ENCODE data around the gene RAD51AP1. TPM values are rescaled to one million over a fixed set of nuclear protein-coding genes. Genes with fewer than 3 reads are reported as not detected.
A peak's percentile ranks its signal among the peaks of the same experiment; 100 is the strongest.

RAD51AP1 gene
- total and polyA plus RNA-seq, 2 of the 8 experiments (the other 6 are each of a cell fraction or from before 2014, with no cell fraction given), result 29.7 to 48.3 TPM

DNA sequence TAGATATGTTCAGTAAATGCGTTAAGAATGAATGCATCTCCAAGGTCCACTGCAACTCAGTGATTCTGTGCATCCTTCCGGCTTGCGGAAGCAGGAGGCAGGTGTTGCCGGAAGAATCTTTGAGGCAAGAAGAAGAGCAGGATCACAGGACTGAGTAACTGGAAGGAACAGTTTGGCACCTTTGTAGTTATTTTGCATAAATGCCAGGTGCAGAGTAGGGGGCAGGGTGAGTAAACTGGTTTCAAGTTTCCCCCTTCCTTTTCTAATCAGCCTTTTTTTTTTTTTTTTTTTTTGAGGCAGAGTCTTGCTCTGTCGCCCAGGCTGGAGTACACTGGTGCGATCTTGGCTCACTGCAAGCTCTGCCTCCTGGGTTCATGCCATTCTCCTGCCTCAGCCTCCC lies 45.6 kb downstream of the RAD51AP1 start:
- no peak overlapping the region for H4K91ac ChIP-seq (replicated peaks; ENCODE audit: insufficient read length, low read length)
- FAIRE-seq (no peak), DNase-seq (ENCODE audit: low read depth in 1 of 2, low spot score in 2 of 2) (peak in 1 of 2 experiments; percentile 34)
- CTCF ChIA-PET (ENCODE audit: partially characterized antibody), result interaction anchor here (1.3 to 3.9 kb wide), 2 partner anchors 10 to 20 kb away, joined by 3 to 13 read pairs; no protein-coding TSS in a partner anchor
- H3K4ac ChIP-seq (replicated peaks; ENCODE audit: insufficient read length, low read depth, low read length), result no peak overlapping the region
- H3K4me2 ChIP-seq (ENCODE audit: insufficient read depth in 1 of 2, low read depth in 2 of 2, low read length in 2 of 2), result no peak overlapping the region
- TF ChIP-seq NANOG (IDR thresholded peaks at IDR 0.05; ENCODE audit: insufficient read depth, low read depth, low read length, poor library complexity, severe bottlenecking) (no peak), TCF12 (IDR thresholded peaks at IDR 0.05; ENCODE audit: low read depth, low read length) (0 out of 2 replicates have a peak, but pooled peaks have one; percentile 81), SP1 (IDR thresholded peaks at IDR 0.05; ENCODE audit: low read depth, low read length) (0 out of 2 replicates have a peak, but pooled peaks have one; percentile 31)
- H2AFZ ChIP-seq (ENCODE audit: low read length), result no peak overlapping the region
- no peak overlapping the region for H3K56ac ChIP-seq (replicated peaks; ENCODE audit: insufficient read length, low read depth, low read length)
- H4K8ac ChIP-seq (ENCODE audit: extremely low read depth, insufficient read depth, low read length), result no peak overlapping the region
- H3K4me3 ChIP-seq (ENCODE audit: extremely low read depth in 1 of 4, insufficient read depth in 2 of 4, low read depth in 3 of 4, low read length in 4 of 4), result peak overlapping the region in 1 of 4 experiments; percentile 3; a peak in 1 of 8 replicates
- WGBS, 2 experiments (ENCODE audit: extremely low coverage in 1 of 2, insufficient coverage in 1 of 2, insufficient read length in 1 of 2, insufficient replicate concordance in 2 of 2, low coverage in 1 of 2, low lambda C conversion rate in 2 of 2, missing lambda C conversion rate in 1 of 2), result 93% methylated on average over 4 of the region's 6 CpGs; no CpG with 5 or more reads in 1 of the 2 experiments
- no peaks in the 10 kb centered on the region; a peak in 1 of 7 replicates for H3K27me3 ChIP-seq (replicated peaks in 1 of 4; ENCODE audit: control insufficient read depth in 3 of 4, extremely low read depth in 1 of 4, insufficient read depth in 3 of 4, low read length in 3 of 4)
- no peaks in the 10 kb centered on the region for H3K9me3 ChIP-seq (ENCODE audit: insufficient read depth in 2 of 2, low read depth in 1 of 2, low read length in 1 of 2)
- H3K18ac ChIP-seq (ENCODE audit: extremely low read depth, low read length), result no peak overlapping the region
- no peaks in the 10 kb centered on the region for H3K79me1 ChIP-seq (ENCODE audit: low read depth, low read length)
- no peaks in the 10 kb centered on the region for H3K23me2 ChIP-seq (ENCODE audit: low read depth, low read length)
- no peak overlapping the region for H4K5ac ChIP-seq (ENCODE audit: insufficient read length, low read depth, low read length)
- H3K36me3 ChIP-seq (ENCODE audit: control insufficient read depth in 2 of 4, insufficient read depth in 4 of 4, low read length in 3 of 4), result no peaks in the 10 kb centered on the region
- no peak overlapping the region for H2BK12ac ChIP-seq (ENCODE audit: low read depth, low read length)
- H3K27ac ChIP-seq (ENCODE audit: low read depth, low read length), result no peak overlapping the region
- POLR2A ChIA-PET (ENCODE audit: partially characterized antibody), result no interaction called here
- H3K9ac ChIP-seq (replicated peaks in 1 of 4; ENCODE audit: extremely low read depth in 1 of 4, low read depth in 3 of 4, low read length in 3 of 4), result no peak overlapping the region
- 0 out of 2 replicates have a peak overlapping the region, but pooled peaks have one; percentile 3 for H2BK20ac ChIP-seq (ENCODE audit: low read length)
- H2AK5ac ChIP-seq (ENCODE audit: low read depth, low read length), result no peak overlapping the region
- no peak overlapping the region for H2BK15ac ChIP-seq (ENCODE audit: low read length)
- H2BK120ac ChIP-seq (replicated peaks; ENCODE audit: low read depth, low read length), result no peak overlapping the region
- no peaks in the 10 kb centered on the region for H3K79me2 ChIP-seq (ENCODE audit: control insufficient read depth in 1 of 2, insufficient read depth in 2 of 2, low read length in 2 of 2)
- H4K20me1 ChIP-seq (replicated peaks in 1 of 2; ENCODE audit: control insufficient read depth in 1 of 2, insufficient read depth in 2 of 2, low read length in 2 of 2), result no peaks in the 10 kb centered on the region
- no peak overlapping the region for H3K14ac ChIP-seq (ENCODE audit: insufficient read length)
- H3K23ac ChIP-seq (ENCODE audit: insufficient read length), result no peak overlapping the region
- no peak overlapping the region for H2BK5ac ChIP-seq (ENCODE audit: low read depth, low read length)
- peaks cover 0 to 10% (median 2%) of the 10 kb centered on the region in 4 experiments; a peak in 3 of 7 replicates for H3K4me1 ChIP-seq (replicated peaks in 1 of 4; ENCODE audit: control insufficient read depth in 3 of 4, insufficient read depth in 4 of 4, low read length in 3 of 4)
